Measurements from ENCODE around the gene MORN3.

DNA sequence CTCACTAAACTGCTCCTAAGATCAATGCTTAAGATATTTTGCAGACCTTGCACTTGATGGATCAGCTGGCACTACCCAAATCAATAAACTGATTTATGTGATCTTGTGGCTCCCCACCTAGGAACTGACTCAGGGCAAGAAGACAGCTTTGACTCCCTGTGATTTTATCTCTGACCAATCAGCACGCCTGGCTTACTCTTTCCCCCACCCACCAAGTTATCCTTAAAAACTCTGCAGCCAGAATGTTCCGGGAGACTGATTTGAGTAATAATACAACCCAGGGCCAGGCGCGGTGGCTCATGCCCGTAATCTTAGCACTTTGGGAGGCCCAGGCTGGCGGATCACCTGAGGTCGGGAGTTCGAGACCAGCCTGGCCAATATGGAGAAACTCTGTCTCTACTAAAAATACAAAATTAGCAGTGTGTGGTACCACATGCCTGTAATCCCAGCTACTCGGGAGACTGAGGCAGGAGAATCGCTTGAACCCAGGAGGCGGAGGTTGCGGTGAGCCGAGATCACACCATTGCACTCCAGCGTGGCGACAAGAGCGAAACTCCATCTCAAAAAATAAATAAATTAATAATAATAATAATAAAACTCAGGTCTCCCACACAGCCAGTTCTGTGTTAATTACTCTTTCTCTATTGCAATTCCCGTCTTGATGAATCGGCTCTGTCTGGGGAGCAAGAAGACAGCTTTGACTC lies 12.0 kb downstream of the MORN3 start:
- no peak for TF ChIP-seq ZNF274 (IDR thresholded peaks at IDR 0.05; ENCODE audit: low read depth, low read length)
- TF ChIP-seq YY1 (IDR thresholded peaks at IDR 0.05; ENCODE audit: insufficient read depth, insufficient read length): no peak

Measured in NT2/D1 (cell line).